ENCODE results near the gene TUT4. TPM values are rescaled to one million over a fixed set of nuclear protein-coding genes. Genes with fewer than 3 reads are reported as not detected.
A peak's percentile ranks its signal among the peaks of the same experiment; 100 is the strongest.

Gene TUT4
- total RNA-seq, 1 donor from 2014 or later: 158 TPM

- CTCF ChIA-PET: no interaction called here
- no peak for DNase-seq
These were observed 1.9 kb upstream of the TUT4 start for GRCh38 chr1:52554756-52555155.

GRCh38 chr1:52554267-52554640, 1.4 kb upstream of the TUT4 start:
- TF ChIP-seq CTCF (IDR thresholded peaks at IDR 0.05): no peak
- POLR2A ChIA-PET: interaction anchor here (1.1 to 3.0 kb wide), 11 partner anchors 13 to 187 kb away, joined by 3 to 163 read pairs (median 21); partner anchors contain the start of genes ORC1, PRPF38A and SHISAL2A
- Mint-ChIP-seq H3K9me3 (no peaks in the 10 kb centered on the region), H3K4me3 (no peak overlapping the region), H3K36me3 (ENCODE audit: low read depth) (peaks cover 2% of the 10 kb centered on the region), H3K27ac (peak overlapping the region; percentile 83), H3K27me3 (no peaks in the 10 kb centered on the region), H3K4me1 (peaks cover 28% of the 10 kb centered on the region)
- intact Hi-C loops (cut with micrococcal nuclease): loop anchor here (10.0 kb wide), 3 partner anchors 189 to 771 kb away; partner anchors contain the start of genes BTF3L4, CC2D1B, LRP8 and TXNDC12
- no peak for ATAC-seq (ENCODE audit: low read depth)
- no peak for DNase-seq
- CTCF ChIA-PET: interaction anchor here (1.6 kb wide), 1 partner anchor 112 kb away, joined by 5 read pairs; no protein-coding TSS in a partner anchor

More at GRCh38 chr1:52554756-52555155, 1.9 kb upstream of the TUT4 start:
- ATAC-seq (ENCODE audit: low read depth): no peak
- peak overlapping the region; percentile 83 for H3K27ac Mint-ChIP-seq
- H3K4me3 Mint-ChIP-seq: no peak overlapping the region
- no peaks in the 10 kb centered on the region for H3K9me3 Mint-ChIP-seq
- peaks cover 23% of the 10 kb centered on the region for H3K4me1 Mint-ChIP-seq
- no peaks in the 10 kb centered on the region for H3K27me3 Mint-ChIP-seq
- intact Hi-C loops (cut with micrococcal nuclease): loop anchor here (10.0 kb wide), 3 partner anchors 190 to 770 kb away; partner anchors contain the start of genes BTF3L4, CC2D1B, LRP8 and TXNDC12
- H3K36me3 Mint-ChIP-seq (ENCODE audit: low read depth): peaks cover 2% of the 10 kb centered on the region
- no peak for TF ChIP-seq CTCF (IDR thresholded peaks at IDR 0.05)
- POLR2A ChIA-PET: interaction anchor here (1.4 to 3.0 kb wide), 3 partner anchors 23 to 102 kb away, joined by 3 to 163 read pairs (median 71); partner anchors contain the start of gene SHISAL2A

DNA sequence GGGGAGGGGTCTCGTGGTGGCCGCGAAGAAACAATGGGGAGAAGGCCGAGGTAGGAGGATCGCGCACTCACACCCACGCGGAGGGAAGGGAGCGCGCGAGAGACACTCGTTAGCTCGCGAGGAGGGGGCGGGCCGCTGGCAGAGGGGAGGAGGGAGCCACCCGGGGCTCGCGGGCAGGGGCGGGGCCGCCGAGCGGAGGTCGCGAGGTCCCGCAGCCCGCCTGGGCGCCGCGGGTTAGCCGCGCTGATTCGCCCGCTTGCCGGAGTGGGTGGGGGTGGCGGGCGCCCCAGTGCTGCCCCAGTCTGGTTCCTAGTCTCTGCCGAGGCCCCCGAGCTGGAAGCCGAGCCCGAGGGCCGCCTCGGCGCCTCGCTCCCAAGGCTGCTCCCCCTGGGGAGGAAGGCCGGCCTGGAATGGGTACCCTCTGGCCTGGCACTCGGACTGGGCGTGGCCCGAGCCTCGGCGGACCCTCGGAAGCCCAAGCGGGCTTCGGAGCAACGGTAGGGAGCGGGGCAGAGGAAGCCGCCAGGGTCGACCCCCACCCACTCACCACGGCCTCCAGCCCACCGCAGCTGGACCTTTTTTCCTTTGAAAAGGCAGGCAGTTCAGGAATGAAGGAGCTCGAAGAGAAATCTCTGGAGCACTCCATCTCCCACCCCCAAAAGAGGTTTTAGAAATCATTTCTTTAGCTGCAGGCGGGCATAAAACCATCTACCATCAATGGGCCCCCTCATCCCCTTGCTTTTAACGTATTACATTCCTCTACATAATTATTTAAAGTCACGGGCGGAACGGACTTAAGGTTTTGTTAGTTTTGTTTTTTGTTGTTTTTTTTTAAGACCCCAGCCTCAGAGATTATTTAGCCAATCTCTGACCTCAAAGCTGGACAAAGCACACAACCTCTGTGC, 722 bp upstream of the TUT4 start:
- intact Hi-C loops (cut with micrococcal nuclease): loop anchor here (10.0 kb wide), 3 partner anchors 189 to 771 kb away; partner anchors contain the start of genes BTF3L4, CC2D1B, LRP8 and TXNDC12
- peaks cover 2% of the 10 kb centered on the region for H3K36me3 Mint-ChIP-seq (ENCODE audit: low read depth)
- peaks cover 34% of the 10 kb centered on the region for H3K4me1 Mint-ChIP-seq
- H3K27ac Mint-ChIP-seq: peak overlapping the region; percentile 83
- no peaks in the 10 kb centered on the region for H3K27me3 Mint-ChIP-seq
- ChIA-PET CTCF (interaction anchor here (1.6 to 1.7 kb wide), 3 partner anchors 41 to 112 kb away, joined by 4 to 6 read pairs (median 5); partner anchors contain the start of gene SHISAL2A), POLR2A (interaction anchor here (0.6 to 3.0 kb wide), 43 partner anchors 9 to 978 kb away, joined by 3 to 163 read pairs (median 5); partner anchors contain the start of genes COA7, KTI12, ORC1 and PRPF38A)
- no peak for TF ChIP-seq CTCF (IDR thresholded peaks at IDR 0.05)
- no peaks in the 10 kb centered on the region for H3K9me3 Mint-ChIP-seq
- H3K4me3 Mint-ChIP-seq: no peak overlapping the region
- peak; percentile 80 for ATAC-seq (ENCODE audit: low read depth)
- DNase-seq: peak; percentile 84

DNA sequence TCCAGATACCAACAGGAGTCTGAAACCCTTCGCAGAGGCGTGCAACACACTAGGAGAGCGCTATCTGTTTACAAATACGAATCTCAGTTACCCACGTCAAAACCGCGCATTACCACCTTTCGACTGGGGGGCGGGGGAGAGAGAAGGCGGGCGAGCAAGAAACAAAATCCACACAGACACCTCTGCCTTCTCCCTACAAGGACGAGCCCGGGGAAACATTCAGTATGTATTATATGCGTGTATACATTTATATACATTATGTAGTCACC, 722 bp downstream of the TUT4 start:
- intact Hi-C loops (cut with micrococcal nuclease): loop anchor here (1.0 to 10.0 kb wide), 7 partner anchors 20 to 773 kb away; partner anchors contain the start of genes BTF3L4, CC2D1B, LRP8 and SHISAL2A
- DNase-seq: peak; percentile 42
- no peaks in the 10 kb centered on the region for H3K9me3 Mint-ChIP-seq
- no peak overlapping the region for H3K4me3 Mint-ChIP-seq
- ChIA-PET CTCF (interaction anchor here (1.6 to 1.7 kb wide), 2 partner anchors 40 to 81 kb away, joined by 4 to 6 read pairs; partner anchors contain the start of gene SHISAL2A), POLR2A (interaction anchor here (0.5 to 3.0 kb wide), 9 partner anchors 20 to 289 kb away, joined by 4 to 163 read pairs (median 23); partner anchors contain the start of genes COA7, SHISAL2A and ZYG11B)
- no peaks in the 10 kb centered on the region for H3K27me3 Mint-ChIP-seq
- H3K4me1 Mint-ChIP-seq: peaks cover 45% of the 10 kb centered on the region
- H3K36me3 Mint-ChIP-seq (ENCODE audit: low read depth): peaks cover 4% of the 10 kb centered on the region
- TF ChIP-seq CTCF (IDR thresholded peaks at IDR 0.05): no peak
- peak; percentile 36 for ATAC-seq (ENCODE audit: low read depth)
- H3K27ac Mint-ChIP-seq: no peak overlapping the region
